GM18505 (cell line): Measurements from ENCODE around the gene ZNF532.
"Not testable (repeated sequence)": the region's sequence is repeated elsewhere in the genome, so short reads cannot be mapped to it uniquely, and the experiment has no call there.

Experiments
- ATAC-seq: cut with Tn5 transposase; IDR thresholded peaks from one replicate; pipeline ENCODE4 v1.9.1; 2021; ENCODE audit not compliant: unreplicated experiment
- POLR2A ChIP-seq: IDR thresholded peaks from 4 replicates; pipeline ENCODE4 v1.6.1; 2011; ENCODE audit warnings: borderline replicate concordance; ENCODE audit not compliant: insufficient read depth, insufficient read length; ENCODE audit errors: extremely low read depth

ZNF532 gene

GRCh38 chr18:58838165-58838860 lies 26.4 kb upstream of the ZNF532 start:
- no peak for ATAC-seq
- TF ChIP-seq POLR2A, result no peak

- TF ChIP-seq POLR2A, result no peak
- ATAC-seq, result no peak
Measured at GRCh38 chr18:58838946-58839345, 25.7 kb upstream of the ZNF532 start.

GRCh38 chr18:58842978-58843687 lies 21.5 kb upstream of the ZNF532 start:
- no peak for ATAC-seq
- TF ChIP-seq POLR2A, result no peak

GRCh38 chr18:58843688-58844035 lies 21.0 kb upstream of the ZNF532 start:
- ATAC-seq, result no peak
- no peak for TF ChIP-seq POLR2A

- no peak for TF ChIP-seq POLR2A
- no peak for ATAC-seq
Measured at GRCh38 chr18:58844871-58845270, 19.8 kb upstream of the ZNF532 start.

GRCh38 chr18:58845928-58846724 lies 18.6 kb upstream of the ZNF532 start:
- no peak for TF ChIP-seq POLR2A
- ATAC-seq, result no peak

- no peak for TF ChIP-seq POLR2A
- ATAC-seq, result no peak
Measured at GRCh38 chr18:58847383-58848071, 17.1 kb upstream of the ZNF532 start.

- no peak for ATAC-seq
- TF ChIP-seq POLR2A, result no peak
Measured at GRCh38 chr18:58848685-58849084, 16.0 kb upstream of the ZNF532 start.

- TF ChIP-seq POLR2A, result no peak
- ATAC-seq, result no peak
Measured at GRCh38 chr18:58850786-58851469, 13.7 kb upstream of the ZNF532 start.

GRCh38 chr18:58851856-58852255 lies 12.8 kb upstream of the ZNF532 start:
- ATAC-seq, result no peak
- TF ChIP-seq POLR2A, result no peak

- ATAC-seq, result no peak
- TF ChIP-seq POLR2A, result no peak
Measured at GRCh38 chr18:58852629-58853028, 12.0 kb upstream of the ZNF532 start.

- no peak for ATAC-seq
- no peak for TF ChIP-seq POLR2A
Measured at GRCh38 chr18:58853561-58853960, 11.1 kb upstream of the ZNF532 start.

- not testable (repeated sequence) for ATAC-seq
Measured at GRCh38 chr18:58855521-58855920, 9.2 kb upstream of the ZNF532 start.
